ENCODE data around the gene LTO1.

Gene LTO1

GRCh38 chr11:69716099-69716498 lies 40.9 kb upstream of the LTO1 start:
- TF ChIP-seq, protein P1, sequence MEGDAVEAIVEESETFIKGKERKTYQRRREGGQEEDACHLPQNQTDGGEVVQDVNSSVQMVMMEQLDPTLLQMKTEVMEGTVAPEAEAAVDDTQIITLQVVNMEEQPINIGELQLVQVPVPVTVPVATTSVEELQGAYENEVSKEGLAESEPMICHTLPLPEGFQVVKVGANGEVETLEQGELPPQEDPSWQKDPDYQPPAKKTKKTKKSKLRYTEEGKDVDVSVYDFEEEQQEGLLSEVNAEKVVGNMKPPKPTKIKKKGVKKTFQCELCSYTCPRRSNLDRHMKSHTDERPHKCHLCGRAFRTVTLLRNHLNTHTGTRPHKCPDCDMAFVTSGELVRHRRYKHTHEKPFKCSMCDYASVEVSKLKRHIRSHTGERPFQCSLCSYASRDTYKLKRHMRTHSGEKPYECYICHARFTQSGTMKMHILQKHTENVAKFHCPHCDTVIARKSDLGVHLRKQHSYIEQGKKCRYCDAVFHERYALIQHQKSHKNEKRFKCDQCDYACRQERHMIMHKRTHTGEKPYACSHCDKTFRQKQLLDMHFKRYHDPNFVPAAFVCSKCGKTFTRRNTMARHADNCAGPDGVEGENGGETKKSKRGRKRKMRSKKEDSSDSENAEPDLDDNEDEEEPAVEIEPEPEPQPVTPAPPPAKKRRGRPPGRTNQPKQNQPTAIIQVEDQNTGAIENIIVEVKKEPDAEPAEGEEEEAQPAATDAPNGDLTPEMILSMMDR (IDR thresholded peaks at IDR 0.05; ENCODE audit: low read depth, low read length) = no peak
- no peak for DNase-seq (ENCODE audit: low read depth in 2 of 2)
- no peak overlapping the region for H3K4me3 ChIP-seq (replicated peaks in 1 of 2; ENCODE audit: low read depth in 2 of 2, low read length in 2 of 2)

DNA sequence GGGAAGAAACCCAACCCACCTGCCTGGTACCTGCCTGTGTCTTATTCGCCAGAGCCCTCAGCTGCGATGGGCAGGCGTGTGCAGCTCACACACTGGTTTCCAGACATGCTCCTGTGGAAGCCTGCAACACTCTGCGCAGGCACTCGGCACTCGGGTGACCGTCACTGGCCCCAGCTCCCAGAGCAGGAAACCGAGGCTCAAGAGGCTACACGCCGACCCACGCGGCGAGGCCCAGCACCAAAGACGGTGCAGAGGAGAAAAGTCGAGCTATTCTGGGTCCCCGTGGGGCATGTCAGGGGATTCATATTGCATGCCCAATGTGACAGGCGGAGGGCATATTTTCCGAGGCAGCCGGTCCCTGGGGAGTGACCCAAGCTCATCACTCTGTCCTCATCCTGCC lies 40.3 kb upstream of the LTO1 start:
- no peak for DNase-seq (ENCODE audit: low read depth in 2 of 2)
- TF ChIP-seq, protein P1 (IDR thresholded peaks at IDR 0.05; ENCODE audit: low read depth, low read length) = no peak
- no peak overlapping the region for H3K4me3 ChIP-seq (replicated peaks in 1 of 2; ENCODE audit: low read depth in 2 of 2, low read length in 2 of 2)

DNA sequence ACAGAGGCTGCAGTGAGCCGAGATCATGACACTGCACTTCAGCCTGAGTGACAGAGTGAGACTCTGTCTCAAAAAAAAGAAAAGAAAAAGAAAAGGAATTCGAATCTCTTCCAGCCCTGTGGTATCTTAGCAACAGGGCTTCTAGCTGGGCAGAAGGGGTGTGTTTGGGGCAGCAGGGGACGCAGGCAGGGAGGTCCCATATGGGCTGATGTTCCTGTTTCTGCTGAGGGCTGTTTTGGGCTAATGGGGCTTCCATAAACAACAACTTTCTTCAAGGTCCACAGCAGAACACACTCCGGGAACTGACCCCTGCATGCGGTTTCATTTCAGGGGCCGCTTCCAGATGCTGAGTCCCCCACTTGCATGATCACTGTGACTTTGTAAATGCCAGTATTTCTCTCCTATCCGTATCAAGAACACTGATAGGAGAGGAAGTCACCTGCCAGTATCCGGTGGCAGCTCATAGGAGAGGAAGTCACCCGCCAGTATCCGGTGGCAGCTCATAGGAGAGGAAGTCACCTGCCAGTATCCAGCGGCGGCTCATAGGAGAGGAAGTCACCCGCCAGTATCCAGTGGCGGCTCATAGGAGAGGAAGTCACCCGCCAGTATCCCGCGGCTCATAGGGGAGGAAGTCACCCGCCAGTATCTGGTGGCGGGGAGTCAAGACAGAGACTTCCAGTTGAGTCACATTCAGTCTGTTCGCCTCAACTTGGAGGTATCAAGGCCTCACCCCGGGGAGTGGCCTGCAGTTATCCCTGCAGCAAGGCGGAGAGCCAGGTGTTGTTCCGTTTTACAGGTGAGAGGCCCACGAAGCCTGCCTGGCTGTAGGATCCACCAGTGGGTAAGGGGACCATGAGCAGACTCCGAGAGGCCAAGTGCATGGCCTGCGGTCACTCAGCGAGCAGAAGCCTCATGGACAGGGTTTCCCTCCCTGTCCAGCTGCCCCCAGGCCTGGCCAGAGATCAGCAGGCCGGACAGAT lies 37.0 kb upstream of the LTO1 start:
- TF ChIP-seq, protein P1 (IDR thresholded peaks at IDR 0.05; ENCODE audit: low read depth, low read length) = no peak
- no peak for DNase-seq (ENCODE audit: low read depth in 2 of 2)
- no peak overlapping the region for H3K4me3 ChIP-seq (replicated peaks in 1 of 2; ENCODE audit: low read depth in 2 of 2, low read length in 2 of 2)

GRCh38 chr11:69708736-69709401 lies 33.7 kb upstream of the LTO1 start:
- no peak overlapping the region for H3K4me3 ChIP-seq (replicated peaks in 1 of 2; ENCODE audit: low read depth in 2 of 2, low read length in 2 of 2)
- DNase-seq (ENCODE audit: low read depth in 2 of 2) = no peak
- TF ChIP-seq, protein P1 (IDR thresholded peaks at IDR 0.05; ENCODE audit: low read depth, low read length) = no peak

- H3K4me3 ChIP-seq (replicated peaks in 1 of 2; ENCODE audit: low read depth in 2 of 2, low read length in 2 of 2) = no peak overlapping the region
- no peak for DNase-seq (ENCODE audit: low read depth in 2 of 2)
- TF ChIP-seq, protein P1 (IDR thresholded peaks at IDR 0.05; ENCODE audit: low read depth, low read length) = no peak
These were observed 32.0 kb upstream of the LTO1 start for GRCh38 chr11:69707176-69707575.

GRCh38 chr11:69705901-69706787 lies 31.0 kb upstream of the LTO1 start:
- DNase-seq (ENCODE audit: low read depth in 2 of 2) = no peak
- TF ChIP-seq, protein P1 (IDR thresholded peaks at IDR 0.05; ENCODE audit: low read depth, low read length) = no peak
- H3K4me3 ChIP-seq (replicated peaks in 1 of 2; ENCODE audit: low read depth in 2 of 2, low read length in 2 of 2) = no peak overlapping the region
